ENCODE results near the gene ADAT3. TPM values are rescaled to one million over a fixed set of nuclear protein-coding genes. Genes with fewer than 3 reads are reported as not detected.

Gene ADAT3
- total RNA-seq, 1 donor from 2014 or later, result 8.4 TPM

DNA sequence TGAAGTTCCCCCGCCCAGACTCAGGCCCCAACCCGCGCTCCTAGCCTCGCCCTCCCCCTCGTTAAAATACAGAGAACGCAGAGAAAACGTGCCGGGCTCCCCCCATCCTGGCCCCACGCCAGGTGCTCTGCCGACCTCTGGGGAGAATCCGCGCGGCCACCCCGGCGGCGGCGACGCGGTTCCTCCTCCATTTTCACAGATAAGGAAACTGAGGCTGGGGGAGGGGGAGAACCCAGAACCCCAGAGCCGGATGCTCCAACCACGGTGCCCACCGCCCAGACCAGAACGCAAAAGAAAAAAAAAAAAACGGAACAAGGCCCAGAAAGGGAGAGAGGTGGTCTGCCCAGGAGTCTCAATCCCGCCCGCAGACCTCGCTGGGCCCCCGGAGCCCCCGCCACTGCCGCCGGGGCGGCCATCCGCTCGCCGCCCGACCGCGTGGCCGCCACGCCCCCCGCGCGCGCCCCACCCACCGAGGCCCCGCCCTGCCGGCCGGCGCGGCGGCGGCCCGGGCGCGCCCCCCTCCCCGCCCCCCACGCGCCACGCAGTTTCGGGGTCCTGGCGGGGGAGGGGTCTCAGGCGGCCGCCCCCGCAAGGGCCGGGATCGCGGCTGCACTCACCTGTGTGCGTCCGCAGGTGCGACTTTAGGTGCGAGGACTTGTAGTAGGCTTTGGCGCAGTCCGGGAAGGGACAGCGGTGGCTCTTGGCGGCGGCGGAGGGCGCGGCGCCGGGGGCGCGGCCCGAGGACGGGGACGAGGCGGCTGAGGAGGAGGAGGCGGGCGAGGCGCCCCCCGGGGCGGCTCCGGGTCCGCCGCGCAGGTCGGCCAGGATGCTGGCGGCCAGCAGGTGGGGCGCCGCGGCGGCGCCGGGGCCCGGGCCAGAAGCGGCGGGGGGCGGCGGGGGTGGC is 42.5 kb upstream of the ADAT3 start:
- H3K9me3 Mint-ChIP-seq, result no peaks in the 10 kb centered on the region
- intact Hi-C loops (cut with micrococcal nuclease), result loop anchor here (1.0 to 5.0 kb wide), 5 partner anchors 7 to 613 kb away; partner anchors contain the start of genes AP3D1, DAZAP1, PCSK4 and REEP6
- H3K27ac Mint-ChIP-seq, result peak overlapping the region; percentile 95
- DNase-seq (ENCODE audit: low spot score), result peak; percentile 53
- peaks cover 2% of the 10 kb centered on the region for H3K36me3 Mint-ChIP-seq (ENCODE audit: low read depth)
- H3K4me3 Mint-ChIP-seq, result peak overlapping the region; percentile 95
- H3K4me1 Mint-ChIP-seq (ENCODE audit: low read depth), result peaks cover 22% of the 10 kb centered on the region
- H3K27me3 Mint-ChIP-seq (ENCODE audit: insufficient read depth), result peaks cover 2% of the 10 kb centered on the region

DNA sequence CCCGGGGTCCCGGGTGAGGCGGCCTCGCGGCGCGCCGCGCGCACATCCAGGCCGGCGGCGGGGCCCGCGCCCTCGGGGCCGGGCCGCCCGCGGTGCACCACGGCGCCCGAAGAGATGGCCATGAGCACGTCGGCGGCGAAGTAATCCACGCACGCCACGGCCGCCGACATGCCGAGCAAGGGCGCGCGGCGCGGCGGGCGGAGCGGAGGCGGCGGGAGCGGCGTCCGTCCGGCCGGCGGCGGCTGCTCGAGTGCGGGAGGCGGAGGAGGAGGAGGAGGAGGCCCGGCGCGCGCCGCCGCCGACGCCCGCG is 41.9 kb upstream of the ADAT3 start, which contains the start of gene KLF16:
Gene KLF16, minus strand, starts transcription at position 252 of the 310 bp plus-strand sequence. Its CDS starts 82 bp downstream, at position 170.
- Mint-ChIP-seq H3K4me1 (ENCODE audit: low read depth) (peaks cover 22% of the 10 kb centered on the region), H3K27me3 (ENCODE audit: insufficient read depth) (peaks cover 2% of the 10 kb centered on the region)
- intact Hi-C loops (cut with micrococcal nuclease), result loop anchor here (1.0 to 5.0 kb wide), 5 partner anchors 8 to 614 kb away; partner anchors contain the start of genes AP3D1, DAZAP1, PCSK4 and REEP6

GRCh38 chr19:1863638-1864479 is 41.3 kb upstream of the ADAT3 start:
- DNase-seq (ENCODE audit: low spot score), result peak; percentile 91
- Mint-ChIP-seq H3K27me3 (ENCODE audit: insufficient read depth) (peaks cover 2% of the 10 kb centered on the region), H3K9me3 (no peaks in the 10 kb centered on the region), H3K27ac (peak overlapping the region; percentile 80), H3K36me3 (ENCODE audit: low read depth) (peaks cover 2% of the 10 kb centered on the region), H3K4me3 (peak overlapping the region; percentile 76), H3K4me1 (ENCODE audit: low read depth) (peaks cover 22% of the 10 kb centered on the region)
- intact Hi-C loops (cut with micrococcal nuclease), result loop anchor here (1.0 to 5.0 kb wide), 9 partner anchors 9 to 615 kb away; partner anchors contain the start of genes ADAT3, AP3D1, DAZAP1 and PCSK4

More for the DNA sequence above, 41.9 kb upstream of the ADAT3 start, which contains the start of gene KLF16:
- Mint-ChIP-seq H3K36me3 (ENCODE audit: low read depth) (peaks cover 2% of the 10 kb centered on the region), H3K4me3 (peak within 1 kb of the TSS; percentile 95), H3K9me3 (no peaks in the 10 kb centered on the region), H3K27ac (peak within 1 kb of the TSS; percentile 95)
- no peak for DNase-seq (ENCODE audit: low spot score)

DNA sequence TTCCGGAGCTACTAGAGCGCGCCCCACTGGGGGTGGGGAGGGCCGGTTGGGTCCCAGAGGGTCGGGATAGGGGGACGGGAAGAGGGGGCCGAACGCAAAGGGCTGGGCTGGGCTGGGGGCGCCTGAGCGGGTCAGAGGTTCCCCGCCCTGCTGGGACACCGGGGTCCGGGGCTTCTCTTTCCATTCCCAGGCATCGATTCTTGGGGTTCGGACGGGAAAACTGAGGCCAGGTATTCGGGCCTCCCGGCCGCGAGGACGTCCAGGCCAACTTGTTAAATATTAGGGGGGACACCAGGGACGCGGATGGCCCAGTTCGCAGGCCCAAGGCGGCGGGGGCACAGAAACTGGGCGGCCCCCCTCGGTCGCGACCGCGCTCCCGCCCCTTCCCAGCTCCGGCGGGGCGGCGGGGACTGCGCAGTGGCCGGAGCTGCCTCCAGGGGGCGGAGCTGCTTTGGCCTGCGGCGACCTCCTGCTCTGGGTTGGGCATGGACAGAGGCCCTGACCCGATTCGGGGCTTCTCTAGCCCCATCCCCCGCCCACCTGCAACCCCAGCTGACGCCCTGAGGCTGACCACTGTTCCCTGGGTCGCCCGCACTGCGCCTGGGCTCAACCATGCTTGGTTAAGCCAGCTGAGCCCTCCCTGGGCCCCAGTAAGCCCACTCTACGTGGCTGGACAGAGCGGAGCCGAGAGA is 40.6 kb upstream of the ADAT3 start:
- intact Hi-C loops (cut with micrococcal nuclease), result loop anchor here (1.0 to 5.0 kb wide), 7 partner anchors 12 to 457 kb away; partner anchors contain the start of genes ADAT3, AP3D1, DAZAP1 and PCSK4
- Mint-ChIP-seq H3K27ac (peak overlapping the region; percentile 80), H3K4me1 (ENCODE audit: low read depth) (peaks cover 17% of the 10 kb centered on the region)

DNA sequence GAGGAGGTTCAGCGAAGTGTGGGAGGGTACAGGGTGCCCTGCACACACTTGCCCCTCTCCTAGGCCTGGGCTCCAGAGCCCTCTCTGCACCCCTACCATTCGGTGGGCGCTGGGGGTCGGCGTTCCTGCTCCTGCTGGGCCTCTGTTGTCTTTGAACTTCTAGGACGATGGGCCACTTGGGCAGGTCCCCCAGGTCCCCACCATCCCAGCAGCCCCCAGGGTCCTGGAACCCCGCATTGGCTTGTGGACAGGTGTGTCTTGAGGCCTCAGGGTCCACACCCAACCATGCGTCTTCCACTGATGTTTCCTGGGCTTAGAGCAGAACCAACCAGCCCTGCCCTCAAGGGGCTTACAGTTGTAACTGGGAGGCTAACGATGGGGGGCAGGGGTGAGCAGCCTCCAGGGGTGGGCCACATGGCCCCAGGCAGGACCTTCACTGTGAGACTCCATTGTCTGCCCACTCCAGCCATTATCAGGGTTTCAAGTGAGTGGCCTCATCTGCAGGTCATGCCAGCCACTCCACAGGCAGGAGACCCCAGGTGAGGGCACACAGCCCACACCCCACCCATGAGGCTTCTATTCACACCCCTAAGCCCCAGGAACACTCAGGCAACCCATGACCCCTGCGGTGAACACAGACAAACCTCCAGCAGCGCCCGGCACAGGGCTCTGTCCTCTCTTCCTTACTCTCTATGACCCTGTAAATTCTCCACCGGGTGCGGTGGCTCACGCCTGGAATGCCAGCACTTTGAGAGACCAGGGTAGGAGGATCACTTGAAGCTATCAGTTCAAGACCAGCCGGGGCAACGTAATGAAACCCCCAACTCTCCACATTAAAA is 39.8 kb upstream of the ADAT3 start:
- intact Hi-C loops (cut with micrococcal nuclease), result no loop called here
- no peak for DNase-seq (ENCODE audit: low spot score)
- no peaks in the 10 kb centered on the region for H3K9me3 Mint-ChIP-seq
- H3K4me3 Mint-ChIP-seq, result peak overlapping the region; percentile 76
- H3K27ac Mint-ChIP-seq, result peak overlapping the region; percentile 79
- peaks cover 3% of the 10 kb centered on the region for H3K36me3 Mint-ChIP-seq (ENCODE audit: low read depth)
- H3K4me1 Mint-ChIP-seq (ENCODE audit: low read depth), result peaks cover 17% of the 10 kb centered on the region
- peaks cover 2% of the 10 kb centered on the region for H3K27me3 Mint-ChIP-seq (ENCODE audit: insufficient read depth)

More for the DNA sequence above, 40.6 kb upstream of the ADAT3 start:
- peak overlapping the region; percentile 76 for H3K4me3 Mint-ChIP-seq
- peaks cover 3% of the 10 kb centered on the region for H3K36me3 Mint-ChIP-seq (ENCODE audit: low read depth)
- DNase-seq (ENCODE audit: low spot score), result peak; percentile 56
- peaks cover 2% of the 10 kb centered on the region for H3K27me3 Mint-ChIP-seq (ENCODE audit: insufficient read depth)
- H3K9me3 Mint-ChIP-seq, result no peaks in the 10 kb centered on the region

- H3K4me1 Mint-ChIP-seq (ENCODE audit: low read depth), result peaks cover 6% of the 10 kb centered on the region
- no peak overlapping the region for H3K27ac Mint-ChIP-seq
- H3K27me3 Mint-ChIP-seq (ENCODE audit: insufficient read depth), result peaks cover 2% of the 10 kb centered on the region
- no peak for DNase-seq (ENCODE audit: low spot score)
- peaks cover 1% of the 10 kb centered on the region for H3K36me3 Mint-ChIP-seq (ENCODE audit: low read depth)
- no peak overlapping the region for H3K4me3 Mint-ChIP-seq
- intact Hi-C loops (cut with micrococcal nuclease), result no loop called here
- H3K9me3 Mint-ChIP-seq, result no peaks in the 10 kb centered on the region
Measured at GRCh38 chr19:1866693-1867348, 38.4 kb upstream of the ADAT3 start.

DNA sequence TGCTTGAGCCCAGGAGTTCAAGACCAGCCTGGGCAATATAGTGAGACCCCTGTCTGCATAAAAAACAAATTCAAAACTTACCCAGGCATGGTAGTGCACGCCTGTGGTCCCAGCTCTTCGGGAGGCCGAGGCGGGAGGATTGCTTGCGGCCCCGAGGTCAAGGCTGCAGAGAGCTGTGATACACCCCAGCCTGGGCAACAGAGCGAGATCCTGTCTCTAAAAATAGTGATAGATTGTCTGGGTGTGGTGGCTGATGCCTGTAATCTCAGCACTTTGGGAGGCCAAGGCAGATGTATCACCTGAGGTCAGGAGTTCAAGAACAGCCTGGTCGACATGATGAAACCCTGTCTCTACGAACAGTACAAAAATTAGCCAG is 37.9 kb upstream of the ADAT3 start:
- Mint-ChIP-seq H3K27ac (no peak overlapping the region), H3K27me3 (ENCODE audit: insufficient read depth) (peaks cover 2% of the 10 kb centered on the region), H3K9me3 (no peaks in the 10 kb centered on the region), H3K4me3 (no peak overlapping the region), H3K36me3 (ENCODE audit: low read depth) (peaks cover 1% of the 10 kb centered on the region), H3K4me1 (ENCODE audit: low read depth) (peaks cover 1% of the 10 kb centered on the region)
- no peak for DNase-seq (ENCODE audit: low spot score)
- intact Hi-C loops (cut with micrococcal nuclease), result no loop called here

DNA sequence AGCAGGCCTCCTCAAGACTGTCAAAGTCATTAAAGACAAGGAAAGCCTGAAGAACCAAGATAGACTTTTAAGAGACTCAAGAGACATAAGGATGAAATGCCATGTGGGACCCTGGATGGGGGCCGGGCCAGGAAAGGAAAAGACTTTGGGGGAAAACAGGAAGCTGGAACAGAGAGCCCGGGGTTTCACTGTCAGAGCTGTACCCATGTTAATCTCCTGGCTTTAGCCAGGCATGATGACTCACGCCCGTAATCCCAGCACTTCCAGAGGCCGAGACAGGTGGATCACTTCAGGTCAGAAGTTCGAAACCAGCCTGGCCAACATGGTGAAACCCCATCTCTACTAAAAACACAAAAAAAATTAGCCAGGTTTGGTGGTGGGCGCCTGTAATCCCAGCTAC is 36.2 kb upstream of the ADAT3 start:
- Mint-ChIP-seq H3K36me3 (ENCODE audit: low read depth) (peaks cover 3% of the 10 kb centered on the region), H3K4me3 (no peak overlapping the region), H3K27ac (no peak overlapping the region), H3K4me1 (ENCODE audit: low read depth) (peaks cover 2% of the 10 kb centered on the region), H3K9me3 (no peaks in the 10 kb centered on the region), H3K27me3 (ENCODE audit: insufficient read depth) (no peaks in the 10 kb centered on the region)
- intact Hi-C loops (cut with micrococcal nuclease), result no loop called here
- DNase-seq (ENCODE audit: low spot score), result no peak

DNA sequence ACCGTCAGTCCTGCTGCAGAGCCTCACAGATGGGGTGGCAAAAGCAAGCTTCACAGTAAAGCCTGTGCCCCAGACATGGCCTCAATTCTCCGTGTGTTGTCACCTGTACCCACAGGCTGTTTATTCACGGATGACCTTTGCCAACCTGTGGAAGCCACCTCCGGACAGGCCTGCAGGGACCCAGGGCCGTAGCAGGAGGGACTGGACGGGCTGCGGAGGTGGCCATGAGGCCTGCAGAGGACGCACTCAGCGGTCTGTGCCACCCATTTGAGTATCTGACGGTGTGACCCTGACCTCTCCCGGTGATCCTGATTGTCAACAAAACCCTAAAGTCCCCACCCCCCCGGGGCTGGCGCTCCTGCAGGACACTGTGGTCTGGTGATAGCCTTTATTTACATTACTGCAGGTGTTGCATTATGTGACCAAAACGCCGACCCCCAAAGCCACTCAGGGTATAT is 34.0 kb upstream of the ADAT3 start:
- Mint-ChIP-seq H3K9me3 (no peaks in the 10 kb centered on the region), H3K27me3 (ENCODE audit: insufficient read depth) (peaks cover 2% of the 10 kb centered on the region), H3K36me3 (ENCODE audit: low read depth) (peaks cover 14% of the 10 kb centered on the region), H3K4me3 (no peak overlapping the region), H3K4me1 (ENCODE audit: low read depth) (peaks cover 15% of the 10 kb centered on the region), H3K27ac (no peak overlapping the region)
- no peak for DNase-seq (ENCODE audit: low spot score)
- intact Hi-C loops (cut with micrococcal nuclease), result no loop called here

GRCh38 chr19:1871630-1872029 is 33.6 kb upstream of the ADAT3 start:
- Mint-ChIP-seq H3K36me3 (ENCODE audit: low read depth) (peaks cover 14% of the 10 kb centered on the region), H3K9me3 (no peaks in the 10 kb centered on the region), H3K4me3 (no peak overlapping the region), H3K27ac (no peak overlapping the region), H3K4me1 (ENCODE audit: low read depth) (peaks cover 20% of the 10 kb centered on the region), H3K27me3 (ENCODE audit: insufficient read depth) (peaks cover 2% of the 10 kb centered on the region)
- intact Hi-C loops (cut with micrococcal nuclease), result no loop called here
- DNase-seq (ENCODE audit: low spot score), result no peak

DNA sequence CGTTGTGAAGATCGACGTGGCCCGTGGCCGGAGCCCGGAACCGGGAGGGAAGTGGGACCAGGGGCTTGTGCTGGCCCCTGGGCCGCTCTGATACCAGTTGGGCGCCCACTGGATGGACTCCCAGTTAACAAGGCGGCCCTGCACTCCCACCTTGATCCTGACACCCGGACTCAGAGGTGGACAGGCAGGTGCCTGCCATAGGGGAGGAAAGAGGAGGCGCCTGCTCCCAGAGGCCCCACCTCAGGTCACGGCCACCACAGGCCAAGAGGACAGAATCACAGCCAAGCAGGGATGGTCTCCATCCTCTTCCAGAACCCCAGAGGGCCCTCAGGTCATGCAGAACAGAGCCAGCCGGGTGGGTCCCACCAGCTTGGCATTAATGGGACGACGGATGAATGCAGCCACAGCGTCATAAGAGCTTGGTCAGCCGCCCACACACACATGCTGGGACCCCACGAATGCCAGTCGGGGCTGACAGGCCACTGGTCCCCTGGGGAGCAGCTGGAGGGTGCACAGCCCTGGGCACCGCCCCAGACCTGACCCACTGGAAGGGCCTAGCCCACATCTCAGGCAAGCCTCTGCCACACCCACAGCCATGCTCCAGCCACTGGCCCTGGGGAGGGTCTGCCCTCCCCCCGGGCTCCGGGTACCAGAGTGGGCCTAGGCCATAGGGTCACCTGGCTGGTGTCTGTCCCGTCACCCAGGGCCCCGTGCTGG is 32.2 kb upstream of the ADAT3 start:
- Mint-ChIP-seq H3K4me3 (no peak overlapping the region), H3K4me1 (ENCODE audit: low read depth) (peaks cover 20% of the 10 kb centered on the region), H3K36me3 (ENCODE audit: low read depth) (peaks cover 14% of the 10 kb centered on the region), H3K27me3 (ENCODE audit: insufficient read depth) (peaks cover 2% of the 10 kb centered on the region), H3K27ac (no peak overlapping the region), H3K9me3 (no peaks in the 10 kb centered on the region)
- intact Hi-C loops (cut with micrococcal nuclease), result no loop called here
- DNase-seq (ENCODE audit: low spot score), result no peak

Data from activated T-helper 1 cell treated with anti-CD3 and anti-CD28 coated beads, Interleukin-12 subunit alpha, Interleukin-12 subunit beta, Interleukin-2, Interleukin-4 antibody, amounts not matched to agents 30 ng/mL and 10 ng/mL and 1 ng/mL, durations not matched to agents 14 hours and 24 hours and 36 hours (primary cell).